ENCODE measurements around the gene AKNAD1.

GRCh38 chr1:108871050-108871724 lies 14.3 kb upstream of the AKNAD1 start:
- TF ChIP-seq CTCF (IDR thresholded peaks at IDR 0.05), result no peak
- TF ChIP-seq POLR2A (IDR thresholded peaks at IDR 0.05), result no peak
